ENCODE measurements around the gene RNF145.

Gene RNF145

GRCh38 chr5:159220206-159220605 is 10.9 kb upstream of the RNF145 start:
- no peak for DNase-seq (ENCODE audit: low read depth)
- TF ChIP-seq, protein P1, sequence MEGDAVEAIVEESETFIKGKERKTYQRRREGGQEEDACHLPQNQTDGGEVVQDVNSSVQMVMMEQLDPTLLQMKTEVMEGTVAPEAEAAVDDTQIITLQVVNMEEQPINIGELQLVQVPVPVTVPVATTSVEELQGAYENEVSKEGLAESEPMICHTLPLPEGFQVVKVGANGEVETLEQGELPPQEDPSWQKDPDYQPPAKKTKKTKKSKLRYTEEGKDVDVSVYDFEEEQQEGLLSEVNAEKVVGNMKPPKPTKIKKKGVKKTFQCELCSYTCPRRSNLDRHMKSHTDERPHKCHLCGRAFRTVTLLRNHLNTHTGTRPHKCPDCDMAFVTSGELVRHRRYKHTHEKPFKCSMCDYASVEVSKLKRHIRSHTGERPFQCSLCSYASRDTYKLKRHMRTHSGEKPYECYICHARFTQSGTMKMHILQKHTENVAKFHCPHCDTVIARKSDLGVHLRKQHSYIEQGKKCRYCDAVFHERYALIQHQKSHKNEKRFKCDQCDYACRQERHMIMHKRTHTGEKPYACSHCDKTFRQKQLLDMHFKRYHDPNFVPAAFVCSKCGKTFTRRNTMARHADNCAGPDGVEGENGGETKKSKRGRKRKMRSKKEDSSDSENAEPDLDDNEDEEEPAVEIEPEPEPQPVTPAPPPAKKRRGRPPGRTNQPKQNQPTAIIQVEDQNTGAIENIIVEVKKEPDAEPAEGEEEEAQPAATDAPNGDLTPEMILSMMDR (IDR thresholded peaks at IDR 0.05; ENCODE audit: low read depth, low read length, missing control alignments): no peak
- in situ Hi-C loops (cut with HindIII; ENCODE audit: low sequenced_read_pairs): no loop called here
- no peak overlapping the region for H3K4me3 ChIP-seq (ENCODE audit: low read depth, low read length)

- no peak for DNase-seq (ENCODE audit: low read depth)
- TF ChIP-seq, protein P1 (IDR thresholded peaks at IDR 0.05; ENCODE audit: low read depth, low read length, missing control alignments): no peak
- in situ Hi-C loops (cut with HindIII; ENCODE audit: low sequenced_read_pairs): no loop called here
- H3K4me3 ChIP-seq (ENCODE audit: low read depth, low read length): no peak overlapping the region
Observed at GRCh38 chr5:159218595-159219023, 9.3 kb upstream of the RNF145 start.

DNA sequence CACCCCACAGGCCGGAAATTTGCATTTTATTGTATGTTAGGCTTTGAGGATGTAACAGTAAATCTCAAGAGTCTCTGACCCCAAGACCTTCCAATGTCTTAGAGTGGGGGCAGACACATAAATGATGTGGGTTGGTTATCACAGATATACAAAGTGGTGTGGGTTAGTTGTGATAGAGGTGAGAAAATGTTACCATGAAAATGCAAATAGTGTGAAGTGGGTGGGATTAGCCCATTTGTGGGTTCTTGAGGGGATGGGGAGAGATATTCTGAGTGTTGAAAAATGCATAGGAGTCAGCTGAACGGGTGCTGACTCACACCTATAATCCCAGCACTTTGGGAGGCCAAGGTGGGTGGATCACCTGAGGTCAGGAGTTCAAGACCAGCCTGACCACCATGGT is 7.9 kb upstream of the RNF145 start:
- TF ChIP-seq, protein P1 (IDR thresholded peaks at IDR 0.05; ENCODE audit: low read depth, low read length, missing control alignments): no peak
- in situ Hi-C loops (cut with HindIII; ENCODE audit: low sequenced_read_pairs): no loop called here
- no peak overlapping the region for H3K4me3 ChIP-seq (ENCODE audit: low read depth, low read length)
- DNase-seq (ENCODE audit: low read depth): no peak

DNA sequence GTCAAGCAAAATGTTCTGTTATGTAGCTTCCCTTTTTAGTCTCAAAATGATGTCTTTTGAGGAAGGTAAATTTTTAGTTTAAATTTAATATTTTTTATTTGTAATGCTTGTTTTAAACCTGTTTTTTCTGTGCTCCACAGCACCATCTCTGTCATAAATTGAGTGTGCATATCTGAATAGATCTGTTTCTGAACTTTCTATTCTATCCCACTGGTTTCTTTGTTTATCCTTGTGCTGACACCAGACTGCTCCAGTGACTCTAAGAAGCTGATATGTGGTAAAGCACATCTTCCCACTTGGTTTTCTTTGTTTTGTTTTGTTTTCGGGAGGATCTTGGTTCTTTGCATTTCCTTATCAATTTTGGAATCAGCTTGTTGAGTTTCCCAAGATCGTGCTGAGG is 7.1 kb upstream of the RNF145 start:
- TF ChIP-seq, protein P1 (IDR thresholded peaks at IDR 0.05; ENCODE audit: low read depth, low read length, missing control alignments): no peak
- no peak overlapping the region for H3K4me3 ChIP-seq (ENCODE audit: low read depth, low read length)
- DNase-seq (ENCODE audit: low read depth): no peak
- in situ Hi-C loops (cut with HindIII; ENCODE audit: low sequenced_read_pairs): no loop called here

DNA sequence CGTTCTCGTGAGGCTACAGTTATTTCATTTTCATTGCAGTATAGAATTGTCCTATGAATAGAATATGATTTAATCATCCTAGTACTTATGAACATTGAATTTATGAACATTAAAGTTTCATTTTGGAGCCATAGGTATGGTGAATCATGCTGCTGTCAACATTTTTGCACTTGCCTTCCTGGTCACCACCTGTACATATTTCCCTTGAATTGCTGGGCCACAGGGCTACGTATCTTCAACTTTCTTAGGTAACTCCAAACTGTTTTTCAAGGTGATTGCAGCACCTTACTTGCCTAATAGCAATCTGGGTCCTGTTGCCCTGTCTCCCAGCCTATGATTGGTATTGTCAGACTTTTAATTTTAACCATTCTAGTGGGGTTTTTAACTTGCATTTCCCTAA is 6.5 kb upstream of the RNF145 start:
- no peak overlapping the region for H3K4me3 ChIP-seq (ENCODE audit: low read depth, low read length)
- no peak for DNase-seq (ENCODE audit: low read depth)
- TF ChIP-seq, protein P1 (IDR thresholded peaks at IDR 0.05; ENCODE audit: low read depth, low read length, missing control alignments): no peak
- in situ Hi-C loops (cut with HindIII; ENCODE audit: low sequenced_read_pairs): no loop called here

GRCh38 chr5:159214486-159215271 is 5.3 kb upstream of the RNF145 start:
- in situ Hi-C loops (cut with HindIII; ENCODE audit: low sequenced_read_pairs): no loop called here
- no peak for DNase-seq (ENCODE audit: low read depth)
- TF ChIP-seq, protein P1 (IDR thresholded peaks at IDR 0.05; ENCODE audit: low read depth, low read length, missing control alignments): no peak
- no peak overlapping the region for H3K4me3 ChIP-seq (ENCODE audit: low read depth, low read length)

All from astrocyte of the cerebellum (primary cell).